Skeletal muscle tissue (tissue), 4 donors: Measurements from ENCODE around the gene EPHA7. TPM values are rescaled to one million over a fixed set of nuclear protein-coding genes. Genes with fewer than 3 reads are reported as not detected.

Source experiments
- H3K27ac ChIP-seq: one replicate; pipeline ENCODE4 v1.7.0; 2013; ENCODE audit warnings: mild to moderate bottlenecking, low read depth, low read length, inconsistent platforms
- H3K27me3 ChIP-seq, 3 donors: one replicate each; pipeline ENCODE4 v1.7.0; 2013; ENCODE audit warnings: low read length in 3 of 3; ENCODE audit not compliant: control insufficient read depth in 3 of 3, insufficient read depth in 3 of 3
- H3K36me3 ChIP-seq, 3 donors: one replicate each; pipeline ENCODE4 v1.7.0; 2013; ENCODE audit warnings: low read length in 3 of 3; ENCODE audit not compliant: control insufficient read depth in 3 of 3, insufficient read depth in 3 of 3
- H3K4me1 ChIP-seq, 3 donors: one replicate each; pipeline ENCODE4 v1.7.0; 2013; ENCODE audit warnings: low read length in 3 of 3, mild to moderate bottlenecking in 3 of 3; ENCODE audit not compliant: control insufficient read depth in 3 of 3, insufficient read depth in 3 of 3
- H3K4me3 ChIP-seq, 3 donors: one replicate each; pipeline ENCODE4 v1.7.0; 2013; ENCODE audit warnings: low read length in 3 of 3
- H3K9ac ChIP-seq, 3 donors: one replicate each; pipeline ENCODE4 v1.7.0; 2013; ENCODE audit warnings: low read length in 3 of 3, mild to moderate bottlenecking in 3 of 3, moderate library complexity in 2 of 3, low read depth in 1 of 3
- H3K9me3 ChIP-seq, 3 donors: one replicate each; pipeline ENCODE4 v1.7.0; 2013; ENCODE audit warnings: low read length in 3 of 3; ENCODE audit not compliant: control insufficient read depth in 3 of 3
- total RNA-seq: library from RNA; depleted of rRNA; stranded (reverse); fragments of >200 nt; gene quantifications from one replicate; pipeline ENCODE4 v1.2.3, GENCODE V29; 2014
- donor health status: Osteomylitis.

Gene EPHA7
- total RNA-seq, 1 donor from 2014 or later, result 8.4 TPM

GRCh38 chr6:93420163-93420795 lies 920 bp upstream of the EPHA7 start:
- peaks cover 40 to 60% (median 56%) of the 10 kb centered on the region in 3 donors for H3K27me3 ChIP-seq
- no peaks in the 10 kb centered on the region for H3K36me3 ChIP-seq
- no peaks in the 10 kb centered on the region for H3K9me3 ChIP-seq
- H3K4me3 ChIP-seq, result peak overlapping the region in 2 of 3 donors; percentile 64 to 70
- peaks cover 27 to 32% (median 31%) of the 10 kb centered on the region in 3 donors for H3K4me1 ChIP-seq
- H3K9ac ChIP-seq, result no peak overlapping the region
- no peak overlapping the region for H3K27ac ChIP-seq

- Histone ChIP-seq H3K27ac (no peak overlapping the region), H3K27me3 (peaks cover 43 to 65% (median 65%) of the 10 kb centered on the region in 3 donors), H3K9ac (peak overlapping the region in 2 of 3 donors; percentile 18 to 33)
These were observed 703 bp downstream of the EPHA7 start for GRCh38 chr6:93418408-93419303.

DNA sequence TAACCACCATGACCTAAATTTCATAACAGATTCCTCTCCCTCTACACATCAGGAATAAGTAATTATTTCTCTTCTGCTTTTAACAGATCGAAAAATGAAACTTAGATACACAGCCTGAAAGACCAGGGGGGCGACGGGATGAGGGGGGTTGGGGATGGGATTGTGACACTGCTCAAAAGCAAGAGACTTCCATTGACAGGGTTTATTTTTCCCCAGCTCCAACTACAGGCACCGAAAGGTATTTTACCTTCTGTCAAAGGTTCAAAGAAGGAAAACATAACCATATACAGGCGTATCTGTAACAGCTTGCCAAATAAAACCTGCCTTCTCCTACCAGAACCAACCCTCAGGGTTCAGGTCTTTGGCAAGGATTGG lies 1.3 kb downstream of the EPHA7 start:
- peaks cover 27 to 32% (median 31%) of the 10 kb centered on the region in 3 donors for H3K4me1 ChIP-seq
- H3K9ac ChIP-seq, result no peak overlapping the region
- peaks cover 43 to 66% (median 66%) of the 10 kb centered on the region in 3 donors for H3K27me3 ChIP-seq
- no peaks in the 10 kb centered on the region for H3K36me3 ChIP-seq
- peak overlapping the region; percentile 10 to 64 (median 58) for H3K4me3 ChIP-seq
- no peak overlapping the region for H3K27ac ChIP-seq
- H3K9me3 ChIP-seq, result no peaks in the 10 kb centered on the region

More at GRCh38 chr6:93418408-93419303, 703 bp downstream of the EPHA7 start:
- Histone ChIP-seq H3K4me3 (peak overlapping the region; percentile 55 to 75 (median 64)), H3K36me3 (no peaks in the 10 kb centered on the region), H3K9me3 (no peaks in the 10 kb centered on the region), H3K4me1 (peaks cover 27 to 32% (median 31%) of the 10 kb centered on the region in 3 donors)

- no peaks in the 10 kb centered on the region for H3K9me3 ChIP-seq
- H3K27ac ChIP-seq, result no peak overlapping the region
- H3K4me3 ChIP-seq, result peak overlapping the region; percentile 58 to 64 (median 60)
- peak overlapping the region in 1 of 3 donors; percentile 10 for H3K9ac ChIP-seq
- H3K36me3 ChIP-seq, result no peaks in the 10 kb centered on the region
- peaks cover 43 to 64% (median 63%) of the 10 kb centered on the region in 3 donors for H3K27me3 ChIP-seq
- H3K4me1 ChIP-seq, result peaks cover 27 to 32% (median 31%) of the 10 kb centered on the region in 3 donors
These were observed 1.8 kb downstream of the EPHA7 start for GRCh38 chr6:93417421-93418013.

- Histone ChIP-seq H3K4me1 (peaks cover 27 to 32% (median 31%) of the 10 kb centered on the region in 3 donors), H3K27me3 (peaks cover 43 to 65% (median 59%) of the 10 kb centered on the region in 3 donors), H3K27ac (no peak overlapping the region), H3K4me3 (peak overlapping the region; percentile 58 to 64 (median 60)), H3K36me3 (no peaks in the 10 kb centered on the region), H3K9ac (no peak overlapping the region), H3K9me3 (no peaks in the 10 kb centered on the region)
These were observed 2.6 kb downstream of the EPHA7 start for GRCh38 chr6:93416571-93417420.

DNA sequence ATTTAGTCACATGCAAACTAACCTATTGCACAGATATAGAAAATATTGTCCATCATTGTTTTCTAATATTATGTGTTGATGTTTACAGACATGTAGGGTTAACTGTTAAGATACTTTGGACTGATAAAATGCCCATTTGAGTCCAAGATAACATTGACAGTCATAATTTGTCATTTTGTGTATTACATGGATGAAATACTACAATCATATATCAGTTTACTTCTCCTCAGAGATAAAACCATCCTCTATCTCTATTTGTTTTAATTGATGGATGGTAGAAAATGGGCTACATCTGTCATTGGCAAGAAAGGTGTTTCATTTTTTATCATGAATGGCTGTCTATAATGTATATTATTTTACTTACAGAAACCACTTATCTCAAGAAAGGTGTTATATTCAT lies 6.2 kb downstream of the EPHA7 start:
- H3K9me3 ChIP-seq, result no peaks in the 10 kb centered on the region
- no peak overlapping the region for H3K27ac ChIP-seq
- peaks cover 21 to 38% (median 34%) of the 10 kb centered on the region in 3 donors for H3K27me3 ChIP-seq
- peaks cover 13 to 16% (median 13%) of the 10 kb centered on the region in 3 donors for H3K4me1 ChIP-seq
- H3K4me3 ChIP-seq, result no peak overlapping the region
- H3K9ac ChIP-seq, result no peak overlapping the region
- no peaks in the 10 kb centered on the region for H3K36me3 ChIP-seq

- Histone ChIP-seq H3K9ac (no peak overlapping the region), H3K4me3 (no peak overlapping the region), H3K4me1 (peaks cover 5 to 9% (median 6%) of the 10 kb centered on the region in 3 donors), H3K27me3 (peaks cover 14 to 31% (median 26%) of the 10 kb centered on the region in 3 donors), H3K36me3 (no peaks in the 10 kb centered on the region), H3K9me3 (no peaks in the 10 kb centered on the region), H3K27ac (no peak overlapping the region)
These were observed 6.9 kb downstream of the EPHA7 start for GRCh38 chr6:93412452-93412851.

DNA sequence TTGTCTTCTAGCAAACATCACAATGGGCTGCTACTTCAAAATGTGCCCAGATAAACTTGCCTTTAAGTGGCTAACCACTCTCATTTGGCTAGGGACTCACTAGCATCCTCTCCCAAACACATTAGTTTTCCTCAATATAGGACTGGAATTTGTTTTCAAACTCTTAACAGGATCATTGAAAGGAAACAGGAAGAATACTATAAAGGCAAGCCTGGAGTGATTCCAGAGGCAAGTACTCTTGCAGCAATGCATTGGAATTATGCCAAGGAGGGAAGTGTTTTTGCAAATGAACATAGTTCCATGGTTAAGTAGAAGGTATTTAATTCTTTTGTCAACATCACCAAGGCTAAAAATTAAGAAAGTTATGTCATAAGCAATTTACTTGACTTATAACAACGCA lies 12.2 kb downstream of the EPHA7 start:
- H3K27me3 ChIP-seq, result peaks cover 0 to 3% (median 0%) of the 10 kb centered on the region in 3 donors
- H3K4me3 ChIP-seq, result no peak overlapping the region
- H3K36me3 ChIP-seq, result no peaks in the 10 kb centered on the region
- no peaks in the 10 kb centered on the region for H3K9me3 ChIP-seq
- no peaks in the 10 kb centered on the region for H3K4me1 ChIP-seq
- H3K9ac ChIP-seq, result no peak overlapping the region
- H3K27ac ChIP-seq, result no peak overlapping the region

DNA sequence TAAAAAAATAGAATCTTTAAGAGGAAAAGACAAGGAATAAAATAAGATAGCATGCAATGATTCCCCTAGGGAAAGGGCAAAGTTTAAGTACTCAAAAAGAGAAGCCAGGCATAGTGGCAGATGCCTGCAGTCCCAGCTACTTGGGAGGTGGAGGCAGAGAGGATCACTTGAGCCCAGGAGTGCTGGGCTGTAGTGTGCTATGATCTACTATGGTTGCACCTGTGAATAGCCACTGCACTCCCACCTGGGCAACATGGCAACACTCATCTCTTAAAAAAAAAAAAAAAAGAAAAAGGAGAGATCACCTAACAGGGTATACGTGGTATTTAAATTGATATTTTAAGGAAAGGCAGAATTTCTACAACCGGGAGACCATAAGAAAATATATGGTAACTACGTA lies 16.0 kb downstream of the EPHA7 start:
- Histone ChIP-seq H3K9ac (no peak overlapping the region), H3K27me3 (peaks cover 0 to 3% (median 0%) of the 10 kb centered on the region in 3 donors), H3K36me3 (no peaks in the 10 kb centered on the region), H3K4me3 (no peak overlapping the region), H3K9me3 (no peaks in the 10 kb centered on the region), H3K27ac (no peak overlapping the region), H3K4me1 (no peaks in the 10 kb centered on the region)
